ENCODE results near the gene RGS9BP. TPM values are rescaled to one million over a fixed set of nuclear protein-coding genes. Genes with fewer than 3 reads are reported as not detected.
A peak's percentile ranks its signal among the peaks of the same experiment; 100 is the strongest.

The RGS9BP gene
- total RNA-seq, 1 experiment from 2014 or later, result 0.13 TPM

DNA sequence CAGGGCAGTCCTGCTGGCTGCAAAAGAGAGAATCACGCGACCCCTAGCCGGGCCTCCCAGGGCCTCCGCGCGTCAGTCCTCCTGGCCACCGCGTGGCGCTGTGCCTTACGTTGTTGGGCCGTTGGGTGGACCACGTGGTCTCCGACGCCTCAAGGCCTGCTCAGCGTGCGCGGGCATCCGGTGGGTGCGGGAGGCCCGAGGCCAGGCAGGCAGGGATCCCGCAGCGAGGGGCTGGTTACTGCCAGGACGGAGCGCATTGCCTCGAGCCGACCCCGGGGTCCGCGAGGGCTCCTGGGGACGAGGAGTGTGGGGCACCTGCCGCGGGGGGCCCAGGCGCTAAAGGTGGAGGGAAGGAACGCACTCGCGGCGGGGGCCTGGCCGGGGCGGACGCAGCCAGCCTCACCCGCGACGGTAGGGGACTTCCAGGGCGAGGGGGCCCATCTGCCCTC lies 44.0 kb downstream of the RGS9BP start, which contains the start of gene TDRD12:
Gene TDRD12 (plus strand): TSS at position 157 of the 449 bp plus-strand sequence. CDS start 306 bp downstream, outside the sequence.
- Histone ChIP-seq H3K18ac (ENCODE audit: insufficient read length, low read depth, low read length) (peak within 1 kb of the TSS; percentile 26), H3K23me2 (ENCODE audit: insufficient read length, low read depth, low read length, poor library complexity, severe bottlenecking) (no peaks in the 10 kb centered on the region), H3K23ac (ENCODE audit: insufficient read length, low read depth, low read length) (no peak within 1 kb of the TSS), H2BK120ac (ENCODE audit: low read depth, low read length, poor library complexity, severe bottlenecking) (no peak within 1 kb of the TSS), H2BK12ac (ENCODE audit: insufficient read length, low read depth, low read length) (no peak within 1 kb of the TSS), H3K27ac (ENCODE audit: insufficient read length, low read depth, low read length) (no peak within 1 kb of the TSS), H4K20me1 (ENCODE audit: control insufficient read depth, insufficient read depth, insufficient read length) (no peaks in the 10 kb centered on the region), H4K5ac (ENCODE audit: insufficient read length, low read depth, low read length) (no peak within 1 kb of the TSS), H3K14ac (ENCODE audit: insufficient read depth, low read length) (no peak within 1 kb of the TSS), H3K56ac (ENCODE audit: insufficient read length, low read depth, low read length) (no peak within 1 kb of the TSS), H3K9ac (ENCODE audit: extremely low read depth, insufficient read length, low read length) (no peak within 1 kb of the TSS), H3K79me2 (ENCODE audit: insufficient read depth, low read length) (no peaks in the 10 kb centered on the region), H2BK15ac (ENCODE audit: low read depth, low read length) (no peak within 1 kb of the TSS), H2BK20ac (ENCODE audit: low read depth, low read length, poor library complexity, severe bottlenecking) (no peak within 1 kb of the TSS), H3K27me3 (ENCODE audit: insufficient read depth, low read length) (no peaks in the 10 kb centered on the region), H3K4me2 (ENCODE audit: insufficient read depth, insufficient read length, low read length) (no peak within 1 kb of the TSS), H2AK5ac (ENCODE audit: insufficient read length, low read length) (no peak within 1 kb of the TSS), H3K4me1 (ENCODE audit: insufficient read depth, low read length) (no peaks in the 10 kb centered on the region), H4K8ac (replicated peaks; ENCODE audit: insufficient read length, low read depth, low read length) (no peak within 1 kb of the TSS), H3K79me1 (ENCODE audit: insufficient read depth, low read depth, low read length, poor library complexity, severe bottlenecking) (no peaks in the 10 kb centered on the region), H2BK5ac (ENCODE audit: insufficient read length, low read length) (no peak within 1 kb of the TSS), H3T11ph (ENCODE audit: low read length) (no peak within 1 kb of the TSS), H3K4ac (ENCODE audit: low read depth, low read length) (no peak within 1 kb of the TSS), H4K91ac (ENCODE audit: insufficient read length, low read depth, low read length) (no peak within 1 kb of the TSS), H2AFZ (ENCODE audit: low read length) (no peak within 1 kb of the TSS), H3K9me3 (ENCODE audit: control insufficient read depth, low read depth, low read length) (no peaks in the 10 kb centered on the region)
- TF ChIP-seq, protein P1, sequence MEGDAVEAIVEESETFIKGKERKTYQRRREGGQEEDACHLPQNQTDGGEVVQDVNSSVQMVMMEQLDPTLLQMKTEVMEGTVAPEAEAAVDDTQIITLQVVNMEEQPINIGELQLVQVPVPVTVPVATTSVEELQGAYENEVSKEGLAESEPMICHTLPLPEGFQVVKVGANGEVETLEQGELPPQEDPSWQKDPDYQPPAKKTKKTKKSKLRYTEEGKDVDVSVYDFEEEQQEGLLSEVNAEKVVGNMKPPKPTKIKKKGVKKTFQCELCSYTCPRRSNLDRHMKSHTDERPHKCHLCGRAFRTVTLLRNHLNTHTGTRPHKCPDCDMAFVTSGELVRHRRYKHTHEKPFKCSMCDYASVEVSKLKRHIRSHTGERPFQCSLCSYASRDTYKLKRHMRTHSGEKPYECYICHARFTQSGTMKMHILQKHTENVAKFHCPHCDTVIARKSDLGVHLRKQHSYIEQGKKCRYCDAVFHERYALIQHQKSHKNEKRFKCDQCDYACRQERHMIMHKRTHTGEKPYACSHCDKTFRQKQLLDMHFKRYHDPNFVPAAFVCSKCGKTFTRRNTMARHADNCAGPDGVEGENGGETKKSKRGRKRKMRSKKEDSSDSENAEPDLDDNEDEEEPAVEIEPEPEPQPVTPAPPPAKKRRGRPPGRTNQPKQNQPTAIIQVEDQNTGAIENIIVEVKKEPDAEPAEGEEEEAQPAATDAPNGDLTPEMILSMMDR (conservative IDR thresholded peaks at IDR 0.05), result peak; percentile 62; the same call in 2 of the 3 replicates
- Mint-ChIP-seq H3K36me3 (ENCODE audit: insufficient read depth in 1 of 3, low read depth in 3 of 3) (peaks cover 0 to 2% (median 0%) of the 10 kb centered on the region in 3 experiments; a peak in 3 of 7 replicates), H3K9me3 (peaks cover 0 to 5% of the 10 kb centered on the region in 2 experiments; a peak in 1 of 5 replicates), H3K27me3 (ENCODE audit: low read depth) (no peaks in the 10 kb centered on the region), H3K27ac (0 out of 7 replicates have a peak within 1 kb of the TSS, but pooled peaks of 1 of the 3 experiments have one; percentile 58), H3K4me3 (no peak within 1 kb of the TSS), H3K4me1 (peaks cover 5 to 11% of the 10 kb centered on the region in 2 experiments)
- DNase-seq, result peak; percentile 68
- WGBS (ENCODE audit: extremely low coverage, insufficient read length, low lambda C conversion rate), result no CpG with 5 or more reads among the region's 44 CpGs

Measured in H9 (cell line).